GM12892 (cell line): ENCODE measurements around the gene RUVBL2.
"Not testable (repeated sequence)": the region's sequence is repeated elsewhere in the genome, so short reads cannot be mapped to it uniquely, and the experiment has no call there.

Source experiments
- POLR2A ChIP-seq: IDR thresholded peaks from 2 replicates; pipeline ENCODE4 v1.6.1; 2011; ENCODE audit warnings: low read depth, low read length, control low read depth
- TAF1 ChIP-seq: IDR thresholded peaks from 2 replicates; pipeline ENCODE4 v1.6.1; 2011; ENCODE audit warnings: low read depth, mild to moderate bottlenecking, control low read depth, low read length, borderline replicate concordance

GRCh38 chr19:49018388-49019241 is 24.9 kb downstream of the RUVBL2 start:
- not testable (repeated sequence) for TF ChIP-seq POLR2A, TAF1
